OCI-LY7 (cell line): ENCODE results near the gene NRAS.

ENCODE experiments used
- EZH2phosphoT487 ChIP-seq: fragments of 200-600 bp; sonication (generic); IDR thresholded peaks from 2 replicates; pipeline ENCODE4 v1.6.1; 2018; ENCODE audit warnings: low read depth, borderline replicate concordance, mild to moderate bottlenecking, mixed run types, antibody characterized with exemption, low read length, moderate library complexity, mixed read lengths
- TF ChIP-seq, protein P1 (sequence below): fragments of 200-600 bp; sonication (generic); conservative IDR thresholded peaks from 2 replicates; pipeline ENCODE4 v1.5.1; 2014; ENCODE audit warnings: mild to moderate bottlenecking, antibody characterized with exemption, low read length, moderate library complexity, mixed read lengths

DNA sequence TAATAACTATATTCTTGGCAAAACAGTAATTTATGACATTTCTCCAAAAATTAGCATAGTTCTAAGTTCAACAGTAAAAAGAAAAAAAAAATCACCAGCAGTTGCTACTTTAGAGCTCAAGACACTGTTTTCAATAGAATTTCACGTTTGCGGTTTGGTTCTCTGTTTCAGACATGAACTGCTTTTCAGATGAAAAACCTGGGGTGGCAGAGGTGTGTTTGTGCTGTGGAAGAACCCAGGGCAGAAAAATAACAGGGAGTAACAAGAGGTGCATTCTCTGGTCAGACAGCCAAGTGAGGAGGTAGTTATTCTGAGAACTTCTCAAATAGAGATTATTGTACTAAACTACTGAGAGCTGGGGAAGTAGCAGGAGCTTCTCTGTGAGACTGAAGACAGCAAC lies 9.0 kb downstream of the NRAS start:
- TF ChIP-seq, protein P1, sequence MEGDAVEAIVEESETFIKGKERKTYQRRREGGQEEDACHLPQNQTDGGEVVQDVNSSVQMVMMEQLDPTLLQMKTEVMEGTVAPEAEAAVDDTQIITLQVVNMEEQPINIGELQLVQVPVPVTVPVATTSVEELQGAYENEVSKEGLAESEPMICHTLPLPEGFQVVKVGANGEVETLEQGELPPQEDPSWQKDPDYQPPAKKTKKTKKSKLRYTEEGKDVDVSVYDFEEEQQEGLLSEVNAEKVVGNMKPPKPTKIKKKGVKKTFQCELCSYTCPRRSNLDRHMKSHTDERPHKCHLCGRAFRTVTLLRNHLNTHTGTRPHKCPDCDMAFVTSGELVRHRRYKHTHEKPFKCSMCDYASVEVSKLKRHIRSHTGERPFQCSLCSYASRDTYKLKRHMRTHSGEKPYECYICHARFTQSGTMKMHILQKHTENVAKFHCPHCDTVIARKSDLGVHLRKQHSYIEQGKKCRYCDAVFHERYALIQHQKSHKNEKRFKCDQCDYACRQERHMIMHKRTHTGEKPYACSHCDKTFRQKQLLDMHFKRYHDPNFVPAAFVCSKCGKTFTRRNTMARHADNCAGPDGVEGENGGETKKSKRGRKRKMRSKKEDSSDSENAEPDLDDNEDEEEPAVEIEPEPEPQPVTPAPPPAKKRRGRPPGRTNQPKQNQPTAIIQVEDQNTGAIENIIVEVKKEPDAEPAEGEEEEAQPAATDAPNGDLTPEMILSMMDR, result no peak
- TF ChIP-seq EZH2phosphoT487, result no peak
